Astrocyte (in vitro differentiated cells and primary cell): ENCODE results near the gene C12orf56. TPM values are rescaled to one million over a fixed set of nuclear protein-coding genes. Genes with fewer than 3 reads are reported as not detected.

Experiments
- DNase-seq: peaks from one replicate; pipeline ENCODE4 v3.0.0-alpha.2; 2010; ENCODE audit warnings: low read depth
- FAIRE-seq: peaks from 2 replicates; lab custom pipeline; 2011; peaks lifted over from hg19 to GRCh38; lab: Jason Lieb, UNC
- H2AFZ ChIP-seq: 2 replicates; pipeline ENCODE4 v1.6.0; 2012; ENCODE audit warnings: low read depth, low read length, inconsistent platforms
- H3K27ac ChIP-seq: 2 replicates; pipeline ENCODE4 v1.5.1; 2011; ENCODE audit warnings: low read depth, low read length, inconsistent platforms
- H3K27me3 ChIP-seq: 2 replicates; pipeline ENCODE4 v1.6.0; 2011; ENCODE audit warnings: low read length, inconsistent platforms; ENCODE audit not compliant: insufficient read depth
- H3K36me3 ChIP-seq: 2 replicates; pipeline ENCODE4 v1.5.1; 2011; ENCODE audit warnings: low read length, inconsistent platforms; ENCODE audit not compliant: insufficient read depth
- H3K4me1 ChIP-seq: 2 replicates; pipeline ENCODE4 v1.5.1; 2011; ENCODE audit warnings: low read length, inconsistent platforms; ENCODE audit not compliant: insufficient read depth
- H3K4me2 ChIP-seq: 2 replicates; pipeline ENCODE4 v1.6.0; 2012; ENCODE audit warnings: low read length, inconsistent platforms
- H3K4me3 ChIP-seq: 2 replicates; pipeline ENCODE4 v1.5.1; 2011; ENCODE audit warnings: low read depth, mild to moderate bottlenecking, low read length, inconsistent platforms; ENCODE audit not compliant: insufficient read depth
- H3K79me2 ChIP-seq: 2 replicates; pipeline ENCODE4 v1.6.0; 2012; ENCODE audit warnings: mild to moderate bottlenecking, low read length, inconsistent platforms; ENCODE audit not compliant: insufficient read depth
- H3K9ac ChIP-seq: 2 replicates; pipeline ENCODE4 v1.6.0; 2012; ENCODE audit warnings: mild to moderate bottlenecking, low read length, inconsistent platforms
- H3K9me3 ChIP-seq: 2 replicates; pipeline ENCODE4 v1.5.1; 2012; ENCODE audit warnings: low read depth, mild to moderate bottlenecking, low read length, inconsistent platforms; ENCODE audit not compliant: insufficient read depth
- H4K20me1 ChIP-seq: 2 replicates; pipeline ENCODE4 v1.6.0; 2012; ENCODE audit warnings: low read length, inconsistent platforms; ENCODE audit not compliant: insufficient read depth
- H3K27ac Mint-ChIP-seq: one replicate; pipeline ENCODE4 v1.8.0; 2021; ENCODE audit warnings: mild to moderate bottlenecking, mixed read lengths; ENCODE audit not compliant: unreplicated experiment
- H3K27me3 Mint-ChIP-seq: one replicate; pipeline ENCODE4 v1.8.0; 2021; ENCODE audit warnings: low read depth, mixed read lengths; ENCODE audit not compliant: unreplicated experiment
- H3K36me3 Mint-ChIP-seq: one replicate; pipeline ENCODE4 v1.8.0; 2021; ENCODE audit warnings: low read depth, mixed read lengths; ENCODE audit not compliant: unreplicated experiment
- H3K4me1 Mint-ChIP-seq: one replicate; pipeline ENCODE4 v1.8.0; 2021; ENCODE audit warnings: low read depth, mixed read lengths; ENCODE audit not compliant: unreplicated experiment
- H3K4me3 Mint-ChIP-seq: one replicate; pipeline ENCODE4 v1.8.0; 2021; ENCODE audit warnings: mild to moderate bottlenecking, moderate library complexity, mixed read lengths; ENCODE audit not compliant: unreplicated experiment
- H3K9me3 Mint-ChIP-seq: one replicate; pipeline ENCODE4 v1.8.0; 2021; ENCODE audit warnings: mild to moderate bottlenecking, mixed read lengths; ENCODE audit not compliant: unreplicated experiment
- CTCF ChIP-seq: IDR thresholded peaks from 2 replicates; pipeline ENCODE4 v1.5.1; 2011; ENCODE audit warnings: low read depth, mild to moderate bottlenecking, inconsistent platforms, low read length, moderate library complexity; ENCODE audit not compliant: insufficient read depth
- EZH2 ChIP-seq: IDR thresholded peaks from 2 replicates; pipeline ENCODE4 v1.6.1; 2012; ENCODE audit warnings: mild to moderate bottlenecking, low read length, inconsistent platforms; ENCODE audit not compliant: insufficient read depth
- total RNA-seq: library from RNA; stranded (reverse); gene quantifications from 2 replicates; pipeline ENCODE4 v1.2.1, GENCODE V29; 2021

The C12orf56 gene
- total RNA-seq, 1 donor from 2014 or later: not detected

GRCh38 chr12:64232196-64232595 is 158.4 kb downstream of the C12orf56 start:
- H3K9me3 ChIP-seq: no peaks in the 10 kb centered on the region
- H3K36me3 Mint-ChIP-seq: no peaks in the 10 kb centered on the region
- no peaks in the 10 kb centered on the region for H3K79me2 ChIP-seq
- peaks cover 4% of the 10 kb centered on the region for H3K9me3 Mint-ChIP-seq
- no peak overlapping the region for H3K27ac ChIP-seq
- TF ChIP-seq EZH2: no peak
- no peak for TF ChIP-seq CTCF
- DNase-seq: no peak
- H3K27me3 ChIP-seq: no peaks in the 10 kb centered on the region
- H3K27ac Mint-ChIP-seq: no peak overlapping the region
- H2AFZ ChIP-seq: no peak overlapping the region
- H4K20me1 ChIP-seq: no peaks in the 10 kb centered on the region
- no peak overlapping the region for H3K4me2 ChIP-seq
- no peak overlapping the region for H3K4me3 ChIP-seq
- no peak overlapping the region for H3K4me3 Mint-ChIP-seq
- FAIRE-seq: no peak
- no peaks in the 10 kb centered on the region for H3K27me3 Mint-ChIP-seq
- no peaks in the 10 kb centered on the region for H3K36me3 ChIP-seq
- H3K4me1 ChIP-seq: no peaks in the 10 kb centered on the region
- peaks cover 4% of the 10 kb centered on the region for H3K4me1 Mint-ChIP-seq
- no peak overlapping the region for H3K9ac ChIP-seq

GRCh38 chr12:64229796-64230195 is 160.8 kb downstream of the C12orf56 start:
- no peak overlapping the region for H3K27ac ChIP-seq
- H3K79me2 ChIP-seq: no peaks in the 10 kb centered on the region
- no peak overlapping the region for H2AFZ ChIP-seq
- DNase-seq: no peak
- no peak overlapping the region for H3K4me3 Mint-ChIP-seq
- TF ChIP-seq EZH2 (no peak), CTCF (no peak)
- no peaks in the 10 kb centered on the region for H3K27me3 ChIP-seq
- H3K27ac Mint-ChIP-seq: no peak overlapping the region
- no peaks in the 10 kb centered on the region for H3K36me3 ChIP-seq
- no peaks in the 10 kb centered on the region for H3K9me3 ChIP-seq
- no peak overlapping the region for H3K4me2 ChIP-seq
- no peaks in the 10 kb centered on the region for H3K36me3 Mint-ChIP-seq
- H3K9ac ChIP-seq: no peak overlapping the region
- H4K20me1 ChIP-seq: no peaks in the 10 kb centered on the region
- no peak overlapping the region for H3K4me3 ChIP-seq
- no peaks in the 10 kb centered on the region for H3K4me1 ChIP-seq
- no peaks in the 10 kb centered on the region for H3K27me3 Mint-ChIP-seq
- H3K9me3 Mint-ChIP-seq: peaks cover 4% of the 10 kb centered on the region
- FAIRE-seq: no peak
- peaks cover 4% of the 10 kb centered on the region for H3K4me1 Mint-ChIP-seq

- no peak for DNase-seq
- no peaks in the 10 kb centered on the region for H3K36me3 Mint-ChIP-seq
- H3K27me3 Mint-ChIP-seq: no peaks in the 10 kb centered on the region
- no peak overlapping the region for H3K4me3 Mint-ChIP-seq
- TF ChIP-seq CTCF: no peak
- TF ChIP-seq EZH2: no peak
- no peaks in the 10 kb centered on the region for H3K9me3 ChIP-seq
- H3K4me3 ChIP-seq: no peak overlapping the region
- H2AFZ ChIP-seq: no peak overlapping the region
- H3K9me3 Mint-ChIP-seq: peaks cover 4% of the 10 kb centered on the region
- FAIRE-seq: no peak
- H3K9ac ChIP-seq: no peak overlapping the region
- H4K20me1 ChIP-seq: no peaks in the 10 kb centered on the region
- H3K4me2 ChIP-seq: no peak overlapping the region
- H3K4me1 ChIP-seq: no peaks in the 10 kb centered on the region
- H3K27ac ChIP-seq: no peak overlapping the region
- no peaks in the 10 kb centered on the region for H3K36me3 ChIP-seq
- H3K27ac Mint-ChIP-seq: no peak overlapping the region
- H3K79me2 ChIP-seq: no peaks in the 10 kb centered on the region
- H3K4me1 Mint-ChIP-seq: peaks cover 4% of the 10 kb centered on the region
- H3K27me3 ChIP-seq: no peaks in the 10 kb centered on the region
Measured at GRCh38 chr12:64229240-64229639, 161.3 kb downstream of the C12orf56 start.
